GM13977 (cell line): ENCODE measurements around the gene DIPK1A.

Source experiments
- DNase-seq: peaks from one replicate; pipeline ENCODE4 v3.0.0; 2012; ENCODE audit warnings: low spot score
- in situ Hi-C: fragments of 300-500 bp; cut with MboI; formaldehyde crosslinking; loops from one replicate; pipeline ENCODE4 v1.12.0; 2022; ENCODE audit warnings: low sequenced_read_pairs, low pct_unique_long_range_greater_than_20kb, mixed read lengths, inconsistent platforms; ENCODE audit not compliant: unreplicated experiment
- TF ChIP-seq, protein P1 (sequence below): IDR thresholded peaks from 2 replicates; pipeline ENCODE4 v1.5.1; 2012; ENCODE audit warnings: mild to moderate bottlenecking, control low read depth; ENCODE audit not compliant: insufficient read depth; ENCODE audit errors: extremely low read depth, missing control alignments

DIPK1A gene

DNA sequence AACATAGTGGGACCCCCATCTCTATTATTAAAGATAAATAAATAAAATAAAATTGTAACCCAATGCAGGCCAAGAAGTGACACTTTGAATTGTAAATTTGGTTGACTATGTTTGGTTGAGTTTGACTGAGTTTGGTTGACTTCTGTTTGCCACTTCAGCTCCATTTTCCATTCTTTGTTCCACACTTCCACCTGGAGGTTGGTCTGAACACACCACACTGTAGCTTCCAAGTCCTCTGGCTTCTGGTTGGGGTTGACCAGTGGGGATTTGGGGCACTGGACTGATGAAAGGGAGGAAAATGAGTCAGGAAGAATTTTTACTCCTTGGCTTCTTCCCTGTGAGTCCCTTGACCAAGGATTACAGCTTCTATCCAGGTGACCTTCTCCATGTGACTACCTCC lies 40.6 kb upstream of the DIPK1A start:
- TF ChIP-seq, protein P1, sequence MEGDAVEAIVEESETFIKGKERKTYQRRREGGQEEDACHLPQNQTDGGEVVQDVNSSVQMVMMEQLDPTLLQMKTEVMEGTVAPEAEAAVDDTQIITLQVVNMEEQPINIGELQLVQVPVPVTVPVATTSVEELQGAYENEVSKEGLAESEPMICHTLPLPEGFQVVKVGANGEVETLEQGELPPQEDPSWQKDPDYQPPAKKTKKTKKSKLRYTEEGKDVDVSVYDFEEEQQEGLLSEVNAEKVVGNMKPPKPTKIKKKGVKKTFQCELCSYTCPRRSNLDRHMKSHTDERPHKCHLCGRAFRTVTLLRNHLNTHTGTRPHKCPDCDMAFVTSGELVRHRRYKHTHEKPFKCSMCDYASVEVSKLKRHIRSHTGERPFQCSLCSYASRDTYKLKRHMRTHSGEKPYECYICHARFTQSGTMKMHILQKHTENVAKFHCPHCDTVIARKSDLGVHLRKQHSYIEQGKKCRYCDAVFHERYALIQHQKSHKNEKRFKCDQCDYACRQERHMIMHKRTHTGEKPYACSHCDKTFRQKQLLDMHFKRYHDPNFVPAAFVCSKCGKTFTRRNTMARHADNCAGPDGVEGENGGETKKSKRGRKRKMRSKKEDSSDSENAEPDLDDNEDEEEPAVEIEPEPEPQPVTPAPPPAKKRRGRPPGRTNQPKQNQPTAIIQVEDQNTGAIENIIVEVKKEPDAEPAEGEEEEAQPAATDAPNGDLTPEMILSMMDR: no peak
- no peak for DNase-seq
- in situ Hi-C loops: no loop called here

DNA sequence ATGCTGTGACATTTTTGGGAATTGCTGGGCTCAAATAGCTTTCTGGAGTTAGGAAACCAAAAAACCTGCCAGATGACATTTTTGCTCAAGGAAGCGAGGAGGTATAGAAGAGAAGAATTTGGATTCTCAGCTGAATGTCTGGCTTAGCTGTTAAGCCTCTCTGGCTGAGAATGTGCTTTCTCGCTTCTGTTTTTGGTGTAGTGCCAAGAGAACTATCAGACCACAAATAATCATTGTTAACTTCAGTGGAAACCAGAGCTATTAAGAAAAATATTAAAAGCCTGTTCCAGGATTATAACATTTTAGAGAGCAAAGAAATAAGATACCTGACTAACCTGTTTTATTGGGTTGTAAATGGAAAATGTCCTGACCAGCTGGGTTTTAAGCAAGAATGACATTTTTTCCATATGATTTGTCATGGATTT lies 39.5 kb upstream of the DIPK1A start:
- in situ Hi-C loops: no loop called here
- DNase-seq: no peak
- TF ChIP-seq, protein P1: no peak

DNA sequence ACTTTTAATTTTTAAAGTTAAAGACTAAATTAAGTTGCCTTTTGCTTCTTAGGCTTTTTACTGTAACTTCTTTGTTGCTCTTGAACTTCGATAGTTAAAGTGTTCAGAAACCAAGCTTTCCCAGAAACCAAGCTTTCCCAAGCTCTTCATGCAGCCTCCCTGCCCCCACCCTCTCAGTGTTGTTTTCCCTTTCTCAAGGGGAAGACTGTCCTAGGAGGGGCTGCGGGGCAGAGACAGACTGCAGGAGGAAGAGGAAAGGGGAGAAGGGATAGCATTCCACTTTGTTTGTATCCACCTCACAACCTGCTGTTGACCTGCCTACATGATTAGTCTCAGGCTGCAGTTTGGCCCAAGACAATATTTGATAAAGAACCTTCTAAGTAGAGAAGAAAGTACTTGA lies 39.0 kb upstream of the DIPK1A start:
- in situ Hi-C loops: no loop called here
- DNase-seq: no peak
- TF ChIP-seq, protein P1: no peak

DNA sequence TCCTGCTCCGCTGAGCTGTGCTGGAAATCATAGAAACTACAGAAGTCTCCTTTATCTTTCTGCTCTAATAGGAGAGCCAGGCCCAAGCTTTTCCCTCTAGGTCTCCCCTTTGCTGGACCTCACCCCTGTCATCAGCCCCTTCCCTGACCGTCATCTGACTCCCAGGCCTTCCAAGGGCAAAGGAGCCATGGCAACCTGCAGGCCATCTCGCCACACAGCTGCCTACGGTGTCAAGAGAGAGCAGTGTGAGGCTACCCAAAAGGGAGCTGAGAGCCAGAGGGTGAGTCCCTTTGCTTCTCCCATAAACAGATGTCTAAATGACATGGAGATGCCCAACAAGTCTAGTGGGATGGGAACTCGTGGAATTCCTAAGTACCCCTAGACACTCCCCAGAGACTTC lies 37.6 kb upstream of the DIPK1A start:
- in situ Hi-C loops: loop anchor here (10.0 kb wide), 1 partner anchor 144 kb away; no protein-coding TSS in a partner anchor
- TF ChIP-seq, protein P1: no peak
- no peak for DNase-seq

DNA sequence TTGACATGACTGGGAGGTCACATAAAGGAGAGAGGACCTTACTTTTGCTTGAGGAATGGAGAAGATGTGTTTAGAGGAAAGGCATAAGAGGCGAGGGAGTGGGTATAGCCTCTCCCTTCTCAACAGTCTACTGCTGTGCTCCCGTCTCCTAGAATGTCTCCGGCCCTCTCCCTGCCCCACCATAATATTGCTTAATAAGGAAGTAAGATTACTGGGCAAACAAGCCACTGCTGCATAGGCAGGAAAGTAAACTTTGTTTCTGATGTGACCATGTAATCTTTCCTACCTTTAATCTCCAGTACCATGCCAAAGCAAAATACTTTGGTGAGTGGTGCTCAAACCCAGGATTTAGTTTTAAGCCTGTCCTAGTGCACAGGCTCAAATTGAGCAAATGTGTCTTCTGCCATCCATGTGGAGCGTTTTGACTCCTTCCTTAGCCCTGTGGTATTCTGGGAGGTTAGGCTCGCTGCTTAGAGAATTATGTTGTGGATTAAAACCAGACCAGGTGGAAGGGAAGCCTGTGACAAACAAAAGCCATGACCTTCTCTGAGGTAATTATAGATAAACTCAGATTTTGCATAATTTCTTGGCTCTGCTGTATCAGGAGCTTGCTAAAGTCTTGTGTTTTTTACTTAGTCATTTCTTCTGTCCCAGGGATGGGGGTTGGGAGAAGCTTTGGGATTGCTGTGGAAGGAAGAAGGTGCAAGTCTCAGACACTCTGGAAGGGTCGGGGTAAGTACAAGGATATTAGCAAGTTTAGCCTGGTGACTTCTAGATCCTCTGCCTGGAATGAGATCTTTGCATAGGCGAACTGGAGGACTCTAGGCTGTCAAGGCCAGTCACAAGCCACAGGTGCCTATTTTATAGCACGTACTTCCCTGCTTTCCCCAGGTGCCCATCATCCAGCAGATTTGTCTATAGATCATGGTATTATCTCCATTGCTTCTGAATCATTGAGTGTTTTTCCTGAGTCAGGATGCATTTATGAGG lies 34.5 kb upstream of the DIPK1A start:
- no peak for DNase-seq
- in situ Hi-C loops: loop anchor here (10.0 kb wide), 1 partner anchor 141 kb away; no protein-coding TSS in a partner anchor
- TF ChIP-seq, protein P1: no peak

DNA sequence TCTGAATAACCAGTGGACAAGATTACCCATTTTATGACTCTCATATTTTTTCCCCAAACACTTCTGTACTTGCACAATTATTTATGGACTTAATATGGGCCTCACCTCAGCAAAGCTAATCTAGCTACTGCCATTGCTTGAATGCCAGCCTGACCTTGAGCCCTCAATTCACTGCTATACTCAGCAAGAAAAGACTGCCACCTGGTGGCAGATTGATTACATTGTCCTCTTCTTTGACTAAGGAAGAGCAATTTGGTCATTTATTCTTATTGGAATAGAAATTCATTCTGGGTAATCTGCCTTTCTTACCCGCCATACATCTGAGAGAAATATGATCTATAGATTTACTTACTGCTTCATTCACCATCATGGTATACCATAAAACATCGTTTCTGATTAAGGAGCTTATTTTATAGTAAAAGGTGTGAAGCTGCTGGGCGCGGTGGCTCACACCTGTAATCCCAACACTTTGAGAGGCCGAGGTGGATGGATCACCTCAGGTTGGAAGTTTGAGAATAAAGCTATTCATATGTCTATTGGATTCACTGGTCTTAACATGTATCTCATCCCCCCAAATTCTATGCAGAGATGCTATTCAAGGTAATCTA lies 32.9 kb upstream of the DIPK1A start:
- TF ChIP-seq, protein P1: peak; percentile 74
- DNase-seq: peak; percentile 62
- in situ Hi-C loops: loop anchor here (10.0 kb wide), 1 partner anchor 139 kb away; no protein-coding TSS in a partner anchor
